H9 (cell line): ENCODE results near the gene GLYR1. TPM values are rescaled to one million over a fixed set of nuclear protein-coding genes. Genes with fewer than 3 reads are reported as not detected.

Experiments
- DNase-seq: peaks from one replicate; pipeline ENCODE4 v3.0.0-alpha.2; 2017
- H2AFZ ChIP-seq: one replicate; pipeline ENCODE4 v1.6.1; 2013; ENCODE audit warnings: mild to moderate bottlenecking, low read length, control low read depth, moderate library complexity
- H2AK5ac ChIP-seq: 2 replicates; pipeline ENCODE4 v1.6.1; 2013; ENCODE audit warnings: low read length, control low read depth, mixed read lengths; ENCODE audit not compliant: insufficient read length
- H2BK120ac ChIP-seq: one replicate; pipeline ENCODE4 v1.6.1; 2013; ENCODE audit warnings: low read depth, mild to moderate bottlenecking, low read length, control low read depth, inconsistent platforms; ENCODE audit not compliant: poor library complexity, severe bottlenecking
- H2BK12ac ChIP-seq: 2 replicates; pipeline ENCODE4 v1.6.1; 2013; ENCODE audit warnings: low read length, control low read depth, mixed read lengths, low read depth; ENCODE audit not compliant: insufficient read length
- H2BK15ac ChIP-seq: 2 replicates; pipeline ENCODE4 v1.6.1; 2013; ENCODE audit warnings: low read depth, low read length, control low read depth
- H2BK20ac ChIP-seq: one replicate; pipeline ENCODE4 v1.6.1; 2013; ENCODE audit warnings: low read depth, mild to moderate bottlenecking, low read length, control low read depth, inconsistent platforms; ENCODE audit not compliant: poor library complexity, severe bottlenecking
- H2BK5ac ChIP-seq: 2 replicates; pipeline ENCODE4 v1.6.1; 2013; ENCODE audit warnings: low read length, control low read depth, mixed read lengths; ENCODE audit not compliant: insufficient read length
- H3K14ac ChIP-seq: 2 replicates; pipeline ENCODE4 v1.6.1; 2013; ENCODE audit warnings: low read length, control low read depth; ENCODE audit not compliant: insufficient read depth
- H3K18ac ChIP-seq: 2 replicates; pipeline ENCODE4 v1.6.1; 2013; ENCODE audit warnings: low read depth, mild to moderate bottlenecking, mixed read lengths, low read length, control low read depth; ENCODE audit not compliant: insufficient read length
- H3K23ac ChIP-seq: 2 replicates; pipeline ENCODE4 v1.6.1; 2013; ENCODE audit warnings: low read length, control low read depth, mixed read lengths, low read depth; ENCODE audit not compliant: insufficient read length
- H3K23me2 ChIP-seq: 2 replicates; pipeline ENCODE4 v1.6.1; 2013; ENCODE audit warnings: low read depth, mild to moderate bottlenecking, mixed read lengths, low read length, control low read depth; ENCODE audit not compliant: insufficient read length, poor library complexity, severe bottlenecking
- H3K27ac ChIP-seq: 2 replicates; pipeline ENCODE4 v1.5.1; 2013; ENCODE audit warnings: low read length, control low read depth, mixed read lengths, low read depth; ENCODE audit not compliant: insufficient read length
- H3K27me3 ChIP-seq: 2 replicates; pipeline ENCODE4 v1.6.1; 2013; ENCODE audit warnings: low read length, control low read depth, inconsistent platforms; ENCODE audit not compliant: insufficient read depth
- H3K4ac ChIP-seq: 2 replicates; pipeline ENCODE4 v1.6.1; 2013; ENCODE audit warnings: low read depth, mild to moderate bottlenecking, control low read depth, inconsistent platforms, low read length, moderate library complexity
- H3K4me1 ChIP-seq: 2 replicates; pipeline ENCODE4 v1.6.1; 2013; ENCODE audit warnings: low read length, control low read depth, inconsistent platforms; ENCODE audit not compliant: insufficient read depth
- H3K4me2 ChIP-seq: 2 replicates; pipeline ENCODE4 v1.6.1; 2013; ENCODE audit warnings: low read length, control low read depth, mixed read lengths; ENCODE audit not compliant: insufficient read length, insufficient read depth
- H3K56ac ChIP-seq: 2 replicates; pipeline ENCODE4 v1.6.1; 2013; ENCODE audit warnings: low read depth, mild to moderate bottlenecking, mixed read lengths, low read length, control low read depth; ENCODE audit not compliant: insufficient read length
- H3K79me1 ChIP-seq: 2 replicates; pipeline ENCODE4 v1.6.1; 2013; ENCODE audit warnings: low read depth, mild to moderate bottlenecking, moderate library complexity, low read length, control low read depth, inconsistent platforms; ENCODE audit not compliant: insufficient read depth, poor library complexity, severe bottlenecking
- H3K79me2 ChIP-seq: 2 replicates; pipeline ENCODE4 v1.6.1; 2013; ENCODE audit warnings: low read length, control low read depth, inconsistent platforms; ENCODE audit not compliant: insufficient read depth
- H3K9ac ChIP-seq: 2 replicates; pipeline ENCODE4 v1.6.1; 2013; ENCODE audit warnings: low read length, control low read depth, mixed read lengths; ENCODE audit not compliant: insufficient read length; ENCODE audit errors: extremely low read depth
- H3K9me3 ChIP-seq: one replicate; pipeline ENCODE4 v1.6.1; 2013; ENCODE audit warnings: low read depth, low read length, inconsistent platforms; ENCODE audit not compliant: control insufficient read depth
- H3T11ph ChIP-seq: one replicate; pipeline ENCODE4 v1.6.1; 2013; ENCODE audit warnings: mild to moderate bottlenecking, low read length, control low read depth, inconsistent platforms
- H4K20me1 ChIP-seq: one replicate; pipeline ENCODE4 v1.6.1; 2013; ENCODE audit not compliant: control insufficient read depth, insufficient read length, insufficient read depth
- H4K5ac ChIP-seq: 2 replicates; pipeline ENCODE4 v1.6.1; 2013; ENCODE audit warnings: low read depth, mild to moderate bottlenecking, mixed read lengths, low read length, control low read depth; ENCODE audit not compliant: insufficient read length
- H4K8ac ChIP-seq: replicated peaks from 2 replicates; pipeline ENCODE4 v1.6.1; 2013; ENCODE audit warnings: low read length, control low read depth, mixed read lengths, low read depth; ENCODE audit not compliant: insufficient read length
- H4K91ac ChIP-seq: 2 replicates; pipeline ENCODE4 v1.6.1; 2013; ENCODE audit warnings: low read depth, mild to moderate bottlenecking, moderate library complexity, mixed read lengths, low read length, control low read depth; ENCODE audit not compliant: insufficient read length
- H3K27ac Mint-ChIP-seq, 3 experiments: 2 replicates in 2 of 3; 3 replicates in 1 of 3; pipeline ENCODE4 v1.8.0; 2020 to 2021; ENCODE audit warnings: mixed read lengths in 3 of 3, mild to moderate bottlenecking in 1 of 3, moderate library complexity in 1 of 3
- H3K27me3 Mint-ChIP-seq: 2 replicates; pipeline ENCODE4 v1.8.0; 2021; ENCODE audit warnings: low read depth, mild to moderate bottlenecking, moderate library complexity, mixed read lengths
- H3K36me3 Mint-ChIP-seq, 3 experiments: 2 replicates in 2 of 3; 3 replicates in 1 of 3; pipeline ENCODE4 v1.8.0; 2020 to 2021; ENCODE audit warnings: low read depth in 3 of 3, mixed read lengths in 3 of 3; ENCODE audit not compliant: insufficient read depth in 1 of 3
- H3K4me1 Mint-ChIP-seq, 2 experiments: 2 replicates each; pipeline ENCODE4 v1.8.0; 2020; ENCODE audit warnings: mixed read lengths in 2 of 2
- H3K4me3 Mint-ChIP-seq, 2 experiments: 2 replicates in 1 of 2; 3 replicates in 1 of 2; pipeline ENCODE4 v1.8.0; 2020 to 2021; ENCODE audit warnings: mild to moderate bottlenecking in 2 of 2, mixed read lengths in 2 of 2, moderate library complexity in 1 of 2
- H3K9me3 Mint-ChIP-seq, 2 experiments: 2 replicates in 1 of 2; 3 replicates in 1 of 2; pipeline ENCODE4 v1.8.0; 2020; ENCODE audit warnings: mild to moderate bottlenecking in 2 of 2, mixed read lengths in 2 of 2, moderate library complexity in 1 of 2
- WGBS: extraction: QIAGEN DNeasy Blood & Tissue Kit; methylation state at CpG from one replicate; pipeline ENCODE4 v1.1.7; 2013; ENCODE audit warnings: missing lambda C conversion rate, low lambda C conversion rate, mixed read lengths; ENCODE audit not compliant: insufficient read length; ENCODE audit errors: extremely low coverage; 5-methylcytosine and 5-hydroxymethylcytosine counted together
- total RNA-seq: library from RNA; stranded (reverse); gene quantifications from 2 replicates; pipeline ENCODE4 v1.2.1, GENCODE V29; 2021
- TF ChIP-seq, protein P1 (sequence below): fragments of 200-600 bp; sonication (generic); conservative IDR thresholded peaks from 3 replicates; pipeline ENCODE4 v1.8.0; 2021; ENCODE audit warnings: antibody characterized with exemption, mild to moderate bottlenecking

GLYR1 gene
- total RNA-seq, 1 experiment from 2014 or later = 114 TPM

DNA sequence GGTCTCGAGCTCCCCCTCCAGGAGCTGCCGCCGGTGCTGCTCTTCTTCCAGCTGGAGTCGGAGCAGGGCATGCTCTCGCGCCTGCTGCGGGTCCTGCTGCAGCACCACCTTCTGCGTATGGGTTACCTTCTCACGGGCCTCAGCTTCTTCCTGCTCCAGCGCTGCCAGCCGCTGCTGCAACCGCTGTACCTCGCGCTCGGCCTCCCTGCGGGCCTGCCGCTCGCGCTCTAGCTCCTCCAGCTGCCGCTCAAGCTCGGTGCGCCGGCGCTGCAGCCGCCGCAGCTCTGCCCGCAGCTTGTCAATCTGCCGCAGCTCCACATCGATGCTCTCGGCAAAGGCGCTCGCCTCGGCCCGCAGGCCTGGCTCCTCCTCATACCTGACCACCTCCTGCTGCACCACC, 37.1 kb upstream of the GLYR1 start:
- no peak overlapping the region for H2BK15ac ChIP-seq
- no peak overlapping the region for H3T11ph ChIP-seq
- H3K4me1 ChIP-seq = no peaks in the 10 kb centered on the region
- no CpG with 5 or more reads among the region's 34 CpGs for WGBS
- H3K27me3 ChIP-seq = no peaks in the 10 kb centered on the region
- no peak overlapping the region for H2BK12ac ChIP-seq
- H3K36me3 Mint-ChIP-seq = peaks cover 47 to 96% (median 89%) of the 10 kb centered on the region in 3 experiments
- H2BK120ac ChIP-seq = no peak overlapping the region
- no peak overlapping the region for H3K18ac ChIP-seq
- H3K4me1 Mint-ChIP-seq = no peaks in the 10 kb centered on the region
- no peaks in the 10 kb centered on the region for H3K9me3 ChIP-seq
- H3K79me2 ChIP-seq = no peaks in the 10 kb centered on the region
- no peak overlapping the region for H3K56ac ChIP-seq
- H2BK20ac ChIP-seq = no peak overlapping the region
- TF ChIP-seq, protein P1, sequence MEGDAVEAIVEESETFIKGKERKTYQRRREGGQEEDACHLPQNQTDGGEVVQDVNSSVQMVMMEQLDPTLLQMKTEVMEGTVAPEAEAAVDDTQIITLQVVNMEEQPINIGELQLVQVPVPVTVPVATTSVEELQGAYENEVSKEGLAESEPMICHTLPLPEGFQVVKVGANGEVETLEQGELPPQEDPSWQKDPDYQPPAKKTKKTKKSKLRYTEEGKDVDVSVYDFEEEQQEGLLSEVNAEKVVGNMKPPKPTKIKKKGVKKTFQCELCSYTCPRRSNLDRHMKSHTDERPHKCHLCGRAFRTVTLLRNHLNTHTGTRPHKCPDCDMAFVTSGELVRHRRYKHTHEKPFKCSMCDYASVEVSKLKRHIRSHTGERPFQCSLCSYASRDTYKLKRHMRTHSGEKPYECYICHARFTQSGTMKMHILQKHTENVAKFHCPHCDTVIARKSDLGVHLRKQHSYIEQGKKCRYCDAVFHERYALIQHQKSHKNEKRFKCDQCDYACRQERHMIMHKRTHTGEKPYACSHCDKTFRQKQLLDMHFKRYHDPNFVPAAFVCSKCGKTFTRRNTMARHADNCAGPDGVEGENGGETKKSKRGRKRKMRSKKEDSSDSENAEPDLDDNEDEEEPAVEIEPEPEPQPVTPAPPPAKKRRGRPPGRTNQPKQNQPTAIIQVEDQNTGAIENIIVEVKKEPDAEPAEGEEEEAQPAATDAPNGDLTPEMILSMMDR = no peak
- H3K27ac ChIP-seq = no peak overlapping the region
- no peaks in the 10 kb centered on the region for H3K27me3 Mint-ChIP-seq
- no peak overlapping the region for H3K4me2 ChIP-seq
- no peak overlapping the region for H2AK5ac ChIP-seq
- peak overlapping the region in 1 of 3 experiments; percentile 23; a peak in 1 of 7 replicates for H3K27ac Mint-ChIP-seq
- no peaks in the 10 kb centered on the region for H3K9me3 Mint-ChIP-seq
- no peak overlapping the region for H4K8ac ChIP-seq
- no peak overlapping the region for H3K4me3 Mint-ChIP-seq
- no peak overlapping the region for H2BK5ac ChIP-seq
- H4K5ac ChIP-seq = no peak overlapping the region
- H3K23me2 ChIP-seq = no peaks in the 10 kb centered on the region
- H2AFZ ChIP-seq = no peak overlapping the region
- H4K91ac ChIP-seq = no peak overlapping the region
- H3K79me1 ChIP-seq = no peaks in the 10 kb centered on the region
- H3K23ac ChIP-seq = no peak overlapping the region
- no peak overlapping the region for H3K9ac ChIP-seq
- no peak overlapping the region for H3K4ac ChIP-seq
- H4K20me1 ChIP-seq = no peaks in the 10 kb centered on the region
- H3K14ac ChIP-seq = no peak overlapping the region
- no peak for DNase-seq
